ENCODE results near the gene FNDC3B. TPM values are rescaled to one million over a fixed set of nuclear protein-coding genes. Genes with fewer than 3 reads are reported as not detected.

The FNDC3B gene
- total RNA-seq, 1 experiment from 2014 or later: 48.6 TPM

- no TSS peak for BruUV-seq (replicated peaks)
- DNase-seq (no peak), ATAC-seq (no peak)
- TF ChIP-seq CTCF (conservative IDR thresholded peaks at IDR 0.05; ENCODE audit: low read depth, low read length) (no peak), EZH2phosphoT487 (IDR thresholded peaks at IDR 0.05; ENCODE audit: borderline replicate concordance, low read length) (no peak), EZH2 (IDR thresholded peaks at IDR 0.05; ENCODE audit: low read length, unreplicated experiment) (no peak)
- no peak overlapping the region for H2AFZ ChIP-seq (ENCODE audit: low read length)
- peaks cover 89% of the 10 kb centered on the region for H3K79me2 ChIP-seq (ENCODE audit: low read length)
- intact Hi-C loops (cut with micrococcal nuclease): no loop called here
- H3K4me1 ChIP-seq (ENCODE audit: insufficient read depth, low read length): peaks cover 27% of the 10 kb centered on the region
- peaks cover 5% of the 10 kb centered on the region for H3F3A ChIP-seq (ENCODE audit: low read length, unreplicated experiment)
- H3K9ac ChIP-seq (ENCODE audit: low read length): no peak overlapping the region
- no peak overlapping the region for H3K4me2 ChIP-seq (ENCODE audit: low read length)
- no peaks in the 10 kb centered on the region for H3K9me2 ChIP-seq (replicated peaks; ENCODE audit: low read length)
- H3K4me3 ChIP-seq (ENCODE audit: low read length): no peak overlapping the region
- POLR2A ChIA-PET (ENCODE audit: unreplicated experiment): interaction anchor here (0.6 kb wide), 1 partner anchor 69 kb away, joined by 5 read pairs; no protein-coding TSS in a partner anchor
- no peaks in the 10 kb centered on the region for H3K9me3 ChIP-seq (ENCODE audit: low read length)
- no peak overlapping the region for H3K27ac ChIP-seq (ENCODE audit: low read length)
- CTCF ChIA-PET: no interaction called here
- H3K27me3 ChIP-seq (ENCODE audit: low read length): no peaks in the 10 kb centered on the region
- H3K36me3 ChIP-seq (ENCODE audit: low read depth, low read length): no peaks in the 10 kb centered on the region
- H4K20me1 ChIP-seq (ENCODE audit: low read length): no peaks in the 10 kb centered on the region
These were observed 132.2 kb downstream of the FNDC3B start for GRCh38 chr3:172171396-172172075.

- Histone ChIP-seq H3K4me3 (ENCODE audit: low read length) (no peak overlapping the region), H3K4me1 (ENCODE audit: insufficient read depth, low read length) (peaks cover 13% of the 10 kb centered on the region), H3K27ac (ENCODE audit: low read length) (no peak overlapping the region), H3K27me3 (ENCODE audit: low read length) (no peaks in the 10 kb centered on the region), H2AFZ (ENCODE audit: low read length) (no peak overlapping the region), H3K9me2 (replicated peaks; ENCODE audit: low read length) (no peaks in the 10 kb centered on the region), H3K36me3 (ENCODE audit: low read depth, low read length) (no peaks in the 10 kb centered on the region), H3K9ac (ENCODE audit: low read length) (no peak overlapping the region), H3F3A (ENCODE audit: low read length, unreplicated experiment) (peaks cover under 1% of the 10 kb centered on the region), H4K20me1 (ENCODE audit: low read length) (no peaks in the 10 kb centered on the region), H3K9me3 (ENCODE audit: low read length) (no peaks in the 10 kb centered on the region), H3K79me2 (ENCODE audit: low read length) (peaks cover 89% of the 10 kb centered on the region), H3K4me2 (ENCODE audit: low read length) (no peak overlapping the region)
- ChIA-PET POLR2A (ENCODE audit: unreplicated experiment) (no interaction called here), CTCF (no interaction called here)
- no peak for TF ChIP-seq CTCF (conservative IDR thresholded peaks at IDR 0.05; ENCODE audit: low read depth, low read length)
- TF ChIP-seq EZH2phosphoT487 (IDR thresholded peaks at IDR 0.05; ENCODE audit: borderline replicate concordance, low read length): no peak
- no peak for TF ChIP-seq EZH2 (IDR thresholded peaks at IDR 0.05; ENCODE audit: low read length, unreplicated experiment)
- DNase-seq (no peak), ATAC-seq (no peak)
- no TSS peak for BruUV-seq (replicated peaks)
- intact Hi-C loops (cut with micrococcal nuclease): no loop called here
These were observed 134.2 kb downstream of the FNDC3B start for GRCh38 chr3:172173316-172174254.
